GM18526 (cell line): ENCODE results near the gene TBC1D22A.

Experiments used
- POLR2A ChIP-seq: IDR thresholded peaks from 3 replicates; pipeline ENCODE4 v1.6.1; 2011; ENCODE audit not compliant: insufficient read length; ENCODE audit errors: extremely low read depth

The TBC1D22A gene

DNA sequence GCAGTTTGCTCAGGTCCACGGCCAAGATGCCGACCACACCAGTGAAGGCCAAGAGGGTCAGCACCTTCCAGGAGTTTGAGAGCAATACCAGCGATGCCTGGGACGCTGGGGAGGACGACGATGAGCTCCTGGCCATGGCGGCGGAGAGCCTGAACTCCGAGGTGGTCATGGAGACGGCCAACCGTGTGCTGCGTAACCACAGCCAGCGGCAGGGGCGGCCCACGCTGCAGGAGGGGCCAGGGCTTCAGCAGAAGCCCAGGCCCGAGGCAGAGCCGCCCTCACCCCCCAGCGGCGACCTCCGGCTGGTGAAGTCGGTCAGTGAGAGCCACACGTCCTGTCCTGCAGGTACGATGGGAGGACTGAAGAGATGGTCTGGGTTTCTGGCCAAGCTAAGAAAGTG lies 31.0 kb downstream of the TBC1D22A start:
- no peak for TF ChIP-seq POLR2A

DNA sequence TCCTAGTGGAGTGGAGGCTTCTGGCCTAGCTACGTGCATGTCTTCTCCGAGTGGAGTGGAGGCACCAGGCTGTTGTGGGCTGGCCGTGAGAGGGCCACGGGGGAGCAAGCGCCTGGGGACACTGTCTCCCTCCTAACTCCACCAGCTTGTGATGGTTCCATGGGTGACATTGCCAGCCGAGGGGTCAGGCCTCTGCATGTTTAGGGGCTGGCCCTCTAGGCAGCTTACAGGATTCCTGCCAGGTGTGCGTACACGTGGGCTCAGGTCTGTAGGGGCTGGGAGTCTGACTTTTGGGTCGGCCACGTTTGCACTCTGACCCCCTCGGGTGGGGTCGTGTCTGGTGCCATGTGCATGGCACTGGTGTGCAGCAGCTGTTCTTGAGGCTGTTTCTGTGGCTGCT lies 31.6 kb downstream of the TBC1D22A start:
- no peak for TF ChIP-seq POLR2A

DNA sequence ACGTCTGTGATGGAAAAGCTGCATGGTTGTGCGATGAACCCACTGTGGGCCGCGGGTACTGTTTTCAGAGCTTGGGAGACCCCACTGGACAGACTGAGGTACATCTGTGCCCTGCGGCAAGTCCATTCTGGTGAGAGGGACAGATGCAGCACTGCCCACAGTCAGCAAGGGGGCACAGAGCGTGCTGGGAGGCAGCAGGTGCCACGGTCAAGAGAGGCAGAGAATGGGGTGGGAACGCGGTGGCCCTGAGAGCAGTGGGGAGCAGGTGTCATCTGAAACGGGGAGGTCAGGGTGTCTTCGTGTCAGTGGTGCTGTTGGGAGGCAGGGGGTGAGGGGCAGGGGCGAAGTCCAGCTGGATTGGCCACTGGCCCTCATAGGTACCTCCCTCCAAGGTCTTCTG lies 32.0 kb downstream of the TBC1D22A start:
- no peak for TF ChIP-seq POLR2A

DNA sequence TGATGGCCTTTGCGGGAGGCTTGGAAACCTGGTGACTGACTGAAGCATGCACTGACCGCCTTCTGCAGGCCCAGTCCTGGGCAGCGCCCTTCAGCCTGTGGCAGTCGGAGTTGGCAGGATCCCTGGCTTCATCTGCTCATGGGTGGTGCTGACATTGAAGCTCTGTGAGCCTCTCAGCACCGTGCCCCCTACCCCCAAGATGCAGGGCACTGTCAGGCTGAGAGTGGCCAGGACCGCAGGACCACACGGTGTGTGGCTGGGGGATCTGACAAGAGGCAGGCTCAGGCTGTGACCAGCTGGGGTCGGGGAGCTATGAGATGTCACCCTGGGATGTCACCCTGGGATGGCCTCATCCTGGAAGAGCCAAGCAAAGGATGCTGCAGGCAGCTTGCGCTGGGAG lies 32.7 kb downstream of the TBC1D22A start:
- no peak for TF ChIP-seq POLR2A

DNA sequence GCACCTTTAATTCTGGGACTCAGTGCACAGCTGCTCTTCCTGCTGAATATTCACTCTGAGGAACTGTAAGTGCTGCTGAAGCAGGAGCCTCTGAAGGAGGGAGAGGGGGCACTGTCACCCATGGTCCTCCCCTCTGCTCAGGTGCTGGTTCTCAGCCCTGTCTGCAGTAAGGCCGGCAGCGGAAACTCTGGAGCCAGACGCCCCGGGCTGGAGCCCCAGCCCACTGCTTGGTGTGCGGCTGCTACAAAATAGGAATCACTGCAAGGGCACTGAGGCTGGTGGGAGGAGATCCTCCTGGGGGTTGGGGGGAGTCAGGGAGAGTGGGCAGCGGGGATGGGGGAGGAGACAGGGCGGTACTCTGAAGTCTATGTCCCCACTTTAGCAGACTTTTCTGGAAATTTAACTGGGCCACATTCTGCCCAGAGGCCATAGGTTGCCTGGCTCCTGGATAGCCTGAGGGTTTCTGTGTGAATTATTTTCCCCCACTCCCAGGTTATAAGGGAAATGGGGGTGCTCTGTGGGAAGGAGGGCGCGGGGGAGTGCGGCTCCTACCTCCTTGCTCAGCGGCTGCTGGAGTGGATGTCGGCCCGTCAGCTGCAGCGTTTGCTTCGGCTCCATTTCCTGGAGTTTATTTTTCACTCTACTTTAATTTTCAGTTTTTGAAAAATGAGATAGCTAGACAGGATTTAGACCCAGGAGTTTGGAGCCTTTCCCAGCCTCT lies 33.6 kb downstream of the TBC1D22A start:
- TF ChIP-seq POLR2A, result no peak

DNA sequence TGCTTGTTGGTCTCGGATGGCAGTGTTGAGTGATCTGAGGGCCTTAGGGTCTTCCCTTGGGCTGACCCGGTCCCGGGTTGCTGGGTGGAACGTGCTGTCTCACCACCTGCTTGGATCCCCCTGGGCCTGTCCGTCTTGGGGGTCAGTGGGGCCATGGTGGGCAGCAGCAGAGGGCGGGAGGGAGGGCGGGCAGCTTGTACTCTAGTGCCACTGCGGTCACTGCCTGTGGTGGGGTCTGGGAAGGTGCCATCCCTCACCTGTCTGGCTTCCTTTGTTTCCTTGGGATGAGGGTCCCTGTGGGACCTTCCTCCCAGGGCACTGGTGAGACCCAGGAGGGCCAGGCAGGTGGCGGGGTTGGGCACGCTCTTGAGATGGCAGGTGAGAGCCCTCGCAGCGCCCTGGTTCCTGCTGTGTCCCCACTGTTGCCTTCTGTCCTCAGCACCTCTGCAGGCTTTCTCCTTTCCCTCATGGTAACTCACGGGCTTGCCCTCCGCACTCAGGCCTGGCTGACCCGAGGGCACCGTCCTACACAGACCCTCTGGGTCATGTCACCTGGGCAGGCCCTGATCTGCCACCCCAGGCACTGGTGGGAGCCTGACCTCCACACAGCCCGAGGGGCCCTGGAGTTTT lies 34.2 kb downstream of the TBC1D22A start:
- TF ChIP-seq POLR2A, result no peak

DNA sequence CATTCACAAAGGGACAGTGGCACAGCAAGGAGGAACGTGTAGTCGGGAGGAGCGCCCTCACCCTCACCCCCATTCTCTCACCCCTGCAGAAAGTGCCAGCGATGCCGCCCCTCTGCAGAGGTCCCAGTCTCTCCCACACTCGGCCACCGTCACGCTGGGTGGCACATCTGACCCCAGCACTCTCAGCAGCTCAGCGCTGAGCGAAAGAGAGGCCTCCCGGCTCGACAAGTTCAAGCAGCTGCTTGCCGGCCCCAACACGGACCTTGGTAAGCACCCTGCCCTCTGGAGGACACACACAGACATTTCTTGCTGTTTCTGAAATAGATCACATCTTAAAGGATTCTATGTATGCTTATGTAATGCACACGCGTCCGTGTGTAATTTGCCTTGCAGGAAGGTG lies 34.9 kb downstream of the TBC1D22A start:
- TF ChIP-seq POLR2A, result no peak

DNA sequence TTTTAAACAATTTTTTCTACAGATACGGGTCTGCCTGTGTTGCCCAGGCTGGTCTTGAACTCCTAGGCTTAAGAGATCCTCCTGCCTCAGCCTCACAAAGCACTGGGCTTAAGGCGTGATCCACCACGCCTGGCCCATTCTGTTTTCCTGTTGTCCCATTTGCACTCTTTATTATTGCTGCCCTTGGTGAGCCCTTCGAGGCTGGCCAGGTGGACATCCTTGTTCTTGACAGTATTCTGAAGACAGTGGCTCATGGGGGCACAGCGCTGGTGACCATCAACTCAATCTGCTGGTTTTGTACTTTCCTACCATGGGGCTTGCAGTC lies 35.6 kb downstream of the TBC1D22A start:
- no peak for TF ChIP-seq POLR2A

DNA sequence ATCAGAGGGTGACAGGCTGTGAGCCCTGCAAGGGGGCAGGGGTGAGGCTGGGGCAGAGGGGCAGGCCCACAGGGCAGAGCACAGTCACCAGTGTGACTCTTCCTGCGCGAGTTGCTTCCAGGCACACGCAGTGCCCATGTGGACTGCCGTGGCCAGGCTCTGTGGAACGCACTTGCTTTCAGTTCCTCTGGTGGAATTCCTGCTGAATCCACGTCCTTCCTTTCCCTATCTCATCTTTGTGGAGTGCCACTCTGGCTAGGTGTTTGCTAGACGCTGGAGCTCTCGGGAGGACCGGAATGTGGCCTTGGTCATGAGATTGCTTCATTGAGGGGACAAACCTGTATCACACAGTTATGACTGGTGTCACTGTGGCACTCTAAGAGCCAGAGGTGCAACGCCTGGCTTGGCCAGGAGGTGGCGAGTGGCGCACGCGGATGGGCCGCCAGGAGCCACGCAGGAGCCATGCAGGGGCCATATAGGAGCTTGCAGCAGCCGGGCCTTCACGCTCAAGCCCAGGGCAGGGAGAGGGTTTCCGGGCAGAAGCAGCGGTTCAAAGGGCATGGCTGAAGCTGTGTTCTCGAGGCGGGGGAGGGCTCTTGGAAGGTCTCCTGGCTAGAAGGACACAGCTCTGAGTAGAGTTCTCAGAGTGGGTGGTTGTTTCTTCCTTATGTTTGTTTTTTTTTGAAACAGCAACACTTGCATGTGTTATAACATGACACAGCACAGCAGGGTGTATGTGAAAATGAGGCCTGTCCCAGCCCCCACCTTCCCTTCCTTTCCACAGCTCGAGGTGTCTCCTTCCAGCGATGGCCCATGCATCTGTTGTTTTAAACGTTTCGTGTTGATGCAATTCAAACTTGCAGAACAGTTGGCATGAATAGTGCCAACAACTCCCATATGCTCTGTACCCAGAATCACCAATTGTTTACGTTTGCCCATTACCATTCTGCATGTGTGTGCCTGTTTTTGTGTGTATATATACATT lies 36.2 kb downstream of the TBC1D22A start:
- no peak for TF ChIP-seq POLR2A

DNA sequence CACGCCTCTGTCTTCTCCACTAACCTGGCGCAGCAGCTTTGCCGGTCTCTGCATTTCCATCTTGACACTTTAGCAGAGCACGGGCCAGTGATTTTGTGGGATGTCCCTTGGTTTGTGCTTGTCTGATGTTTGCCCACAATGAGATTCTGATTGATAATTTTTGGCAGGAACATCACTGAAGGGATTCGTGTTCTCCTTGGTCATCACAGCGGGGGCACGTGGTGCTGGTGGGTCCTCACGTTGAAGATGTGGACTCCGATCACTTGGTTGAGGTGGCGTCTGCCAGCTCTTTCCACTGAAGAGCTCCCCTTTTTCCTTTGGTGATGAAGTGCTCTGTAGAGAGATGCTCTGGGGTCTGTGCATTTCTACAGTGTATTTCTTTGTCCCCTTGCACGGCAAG lies 37.2 kb downstream of the TBC1D22A start:
- TF ChIP-seq POLR2A, result no peak

DNA sequence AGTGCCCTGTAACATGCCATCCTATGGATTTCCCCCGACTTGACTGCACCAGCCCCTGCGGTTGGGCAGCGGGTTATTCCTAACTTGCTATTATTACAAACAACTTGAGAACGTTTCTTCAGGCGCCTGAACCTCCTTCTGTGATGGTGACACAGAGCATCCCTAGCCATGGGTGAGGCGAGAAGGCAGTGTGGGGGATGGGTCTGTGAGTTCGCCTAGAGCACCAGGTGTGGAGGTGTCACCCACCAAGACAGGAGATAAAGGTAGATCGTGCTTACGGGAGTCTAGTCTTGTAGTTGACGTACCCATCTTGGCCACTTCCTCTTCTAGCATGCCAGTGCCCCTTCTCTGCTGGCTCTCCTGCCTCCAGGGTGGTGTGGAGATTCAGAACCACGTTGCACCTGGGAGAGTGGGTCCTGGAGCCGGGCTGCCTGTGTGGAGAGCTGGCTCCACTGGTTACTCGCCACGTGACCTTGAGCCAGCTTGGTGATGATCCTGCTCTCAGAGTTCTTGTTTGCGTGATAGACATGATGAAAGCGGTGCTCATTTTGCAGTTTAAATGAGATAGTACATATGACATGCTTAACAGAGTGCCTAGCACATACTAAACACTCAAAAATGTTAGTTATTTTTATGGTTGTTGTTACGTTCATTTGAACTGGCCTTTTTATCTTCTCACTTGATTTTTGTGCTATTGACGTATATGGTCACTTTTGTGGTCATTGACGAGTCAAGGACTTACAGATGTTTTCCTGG lies 37.8 kb downstream of the TBC1D22A start:
- TF ChIP-seq POLR2A, result no peak

DNA sequence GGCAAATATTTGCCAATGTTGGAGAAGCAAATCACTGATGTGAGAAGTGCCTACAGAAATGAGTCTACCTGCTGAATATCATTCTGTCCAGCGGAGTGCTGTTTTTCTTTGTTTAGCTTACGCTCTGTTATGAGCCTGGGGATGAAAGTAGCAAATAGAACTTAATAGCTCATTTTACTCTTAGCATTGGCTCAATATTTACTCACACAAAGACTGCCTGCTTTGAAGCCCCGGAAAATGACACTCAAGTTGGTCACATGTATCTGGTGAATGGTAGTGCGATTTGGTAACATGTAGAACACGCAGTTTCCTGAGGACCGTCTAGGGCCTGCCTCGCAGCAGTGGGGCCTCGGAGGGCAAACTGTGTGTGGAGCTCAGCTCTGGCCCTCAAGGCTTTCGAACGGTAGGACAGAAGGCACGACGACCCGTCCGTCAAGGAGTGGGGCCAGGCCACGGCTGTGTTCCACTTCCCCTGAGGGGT lies 38.9 kb downstream of the TBC1D22A start:
- TF ChIP-seq POLR2A, result no peak

DNA sequence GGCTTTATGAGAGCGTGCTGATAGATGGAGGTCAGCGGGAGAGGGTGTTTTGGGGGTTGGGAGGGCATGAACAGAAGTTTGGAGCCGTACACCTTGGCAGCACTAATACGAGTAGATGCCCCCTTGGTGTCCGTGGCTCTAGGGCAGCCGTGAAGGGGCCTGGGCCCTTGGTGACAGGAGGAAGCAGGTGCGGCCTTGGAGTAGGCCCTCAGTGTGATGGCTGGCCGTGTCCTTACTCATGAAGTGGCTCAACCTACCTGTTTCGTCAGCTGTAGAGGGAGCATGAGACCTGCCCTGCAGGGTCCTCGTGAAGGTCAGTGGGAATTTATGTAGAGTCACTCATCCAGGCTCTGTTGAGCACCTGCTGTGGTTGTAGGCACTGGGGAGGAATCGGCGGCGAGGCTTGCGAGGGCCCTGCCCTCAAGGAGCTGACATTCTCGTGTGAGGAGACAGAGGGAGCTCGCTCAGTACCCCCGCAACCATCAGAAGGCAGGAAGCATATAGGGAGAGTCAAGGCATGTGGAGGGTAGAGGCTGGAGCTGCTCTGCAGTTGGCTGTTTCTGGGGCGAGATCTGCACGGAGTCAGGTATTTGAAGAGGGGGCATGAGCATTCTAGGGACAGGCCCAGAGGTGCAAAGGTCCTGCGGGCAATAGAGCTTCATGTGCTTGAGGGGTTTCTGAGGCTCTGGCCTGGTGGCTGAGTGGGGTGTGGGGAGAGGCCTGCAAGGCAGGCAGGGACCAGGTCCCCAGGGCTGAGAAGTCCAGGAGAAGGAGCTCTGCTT lies 39.6 kb downstream of the TBC1D22A start:
- no peak for TF ChIP-seq POLR2A

DNA sequence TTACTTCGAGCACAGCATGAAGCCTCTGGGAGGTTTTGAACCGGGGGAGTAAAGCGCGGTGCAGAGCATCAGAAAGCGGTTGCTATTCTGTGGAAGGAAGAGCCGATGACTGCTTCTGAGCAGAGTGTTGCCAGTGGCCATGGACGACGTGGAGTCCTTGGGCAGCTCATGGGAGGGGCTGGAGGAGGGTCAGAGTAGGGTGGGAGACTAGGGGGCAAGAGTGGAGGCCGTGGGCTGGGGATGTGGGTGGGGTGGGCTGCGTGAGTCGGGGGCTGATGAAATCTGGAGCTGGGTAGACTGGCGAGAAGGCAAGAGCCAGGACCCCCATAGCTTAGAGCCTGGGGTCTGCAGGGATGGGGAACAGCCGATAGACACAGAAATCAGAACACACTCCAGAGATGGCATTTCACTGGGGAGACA lies 40.2 kb downstream of the TBC1D22A start:
- TF ChIP-seq POLR2A, result no peak
